HUES48 (cell line): ENCODE results near the gene GFOD1.

Experiments used
- H3K27ac ChIP-seq: one replicate; pipeline ENCODE4 v1.7.0; 2013; ENCODE audit warnings: low read depth, low read length, inconsistent platforms
- H3K27me3 ChIP-seq: 2 replicates; pipeline ENCODE4 v1.6.1; 2013; ENCODE audit warnings: mild to moderate bottlenecking, low read length; ENCODE audit not compliant: control insufficient read depth, insufficient read depth
- H3K36me3 ChIP-seq: 2 replicates; pipeline ENCODE4 v1.6.1; 2013; ENCODE audit warnings: low read length; ENCODE audit not compliant: control insufficient read depth, insufficient read depth
- H3K4me1 ChIP-seq: 2 replicates; pipeline ENCODE4 v1.6.1; 2013; ENCODE audit warnings: mild to moderate bottlenecking, low read length; ENCODE audit not compliant: control insufficient read depth, insufficient read depth
- H3K4me3 ChIP-seq: 2 replicates; pipeline ENCODE4 v1.5.1; 2013; ENCODE audit warnings: mild to moderate bottlenecking, low read depth, low read length
- H3K9ac ChIP-seq: 2 replicates; pipeline ENCODE4 v1.6.1; 2013; ENCODE audit warnings: mild to moderate bottlenecking, low read depth, low read length, moderate library complexity
- H3K9me3 ChIP-seq: 2 replicates; pipeline ENCODE4 v1.6.1; 2013; ENCODE audit warnings: low read length; ENCODE audit not compliant: control insufficient read depth, insufficient read depth

The GFOD1 gene

GRCh38 chr6:13419422-13420195 is 67.8 kb downstream of the GFOD1 start:
- Histone ChIP-seq H3K36me3 (no peaks in the 10 kb centered on the region), H3K9me3 (no peaks in the 10 kb centered on the region), H3K9ac (no peak overlapping the region), H3K4me1 (peaks cover 30% of the 10 kb centered on the region), H3K27me3 (no peaks in the 10 kb centered on the region), H3K4me3 (no peak overlapping the region), H3K27ac (no peak overlapping the region)

- Histone ChIP-seq H3K27me3 (no peaks in the 10 kb centered on the region), H3K9ac (no peak overlapping the region), H3K4me1 (peaks cover 30% of the 10 kb centered on the region), H3K9me3 (no peaks in the 10 kb centered on the region), H3K36me3 (no peaks in the 10 kb centered on the region), H3K4me3 (no peak overlapping the region), H3K27ac (no peak overlapping the region)
Measured at GRCh38 chr6:13418844-13419243, 68.6 kb downstream of the GFOD1 start.

- Histone ChIP-seq H3K9me3 (no peaks in the 10 kb centered on the region), H3K9ac (no peak overlapping the region), H3K27ac (no peak overlapping the region)
Measured at GRCh38 chr6:13417954-13418353, 69.4 kb downstream of the GFOD1 start.

GRCh38 chr6:13417431-13417830 is 70.0 kb downstream of the GFOD1 start:
- peaks cover 18% of the 10 kb centered on the region for H3K4me1 ChIP-seq
- H3K9ac ChIP-seq, result no peak overlapping the region
- H3K36me3 ChIP-seq, result no peaks in the 10 kb centered on the region
- H3K27ac ChIP-seq, result no peak overlapping the region
- no peaks in the 10 kb centered on the region for H3K9me3 ChIP-seq
- H3K27me3 ChIP-seq, result no peaks in the 10 kb centered on the region
- no peak overlapping the region for H3K4me3 ChIP-seq

More at GRCh38 chr6:13417954-13418353, 69.4 kb downstream of the GFOD1 start:
- Histone ChIP-seq H3K4me3 (no peak overlapping the region), H3K4me1 (peaks cover 22% of the 10 kb centered on the region), H3K27me3 (no peaks in the 10 kb centered on the region), H3K36me3 (no peaks in the 10 kb centered on the region)

- Histone ChIP-seq H3K27ac (no peak overlapping the region), H3K9ac (no peak overlapping the region), H3K9me3 (no peaks in the 10 kb centered on the region)
Measured at GRCh38 chr6:13415283-13415682, 72.1 kb downstream of the GFOD1 start.

GRCh38 chr6:13413900-13414555 is 73.4 kb downstream of the GFOD1 start:
- Histone ChIP-seq H3K36me3 (no peaks in the 10 kb centered on the region), H3K4me3 (no peak overlapping the region), H3K9ac (no peak overlapping the region), H3K9me3 (no peaks in the 10 kb centered on the region), H3K4me1 (peaks cover 9% of the 10 kb centered on the region), H3K27ac (no peak overlapping the region), H3K27me3 (no peaks in the 10 kb centered on the region)

More at GRCh38 chr6:13415283-13415682, 72.1 kb downstream of the GFOD1 start:
- Histone ChIP-seq H3K27me3 (no peaks in the 10 kb centered on the region), H3K36me3 (no peaks in the 10 kb centered on the region), H3K4me1 (peaks cover 9% of the 10 kb centered on the region), H3K4me3 (no peak overlapping the region)

GRCh38 chr6:13413466-13413862 is 73.9 kb downstream of the GFOD1 start:
- Histone ChIP-seq H3K27me3 (no peaks in the 10 kb centered on the region), H3K4me3 (no peak overlapping the region), H3K9me3 (no peaks in the 10 kb centered on the region), H3K9ac (no peak overlapping the region), H3K27ac (no peak overlapping the region), H3K36me3 (no peaks in the 10 kb centered on the region), H3K4me1 (peaks cover 9% of the 10 kb centered on the region)

- H3K27ac ChIP-seq, result no peak overlapping the region
- H3K9ac ChIP-seq, result no peak overlapping the region
- peaks cover 8% of the 10 kb centered on the region for H3K4me1 ChIP-seq
- H3K4me3 ChIP-seq, result no peak overlapping the region
- H3K27me3 ChIP-seq, result no peaks in the 10 kb centered on the region
- H3K36me3 ChIP-seq, result no peaks in the 10 kb centered on the region
- no peaks in the 10 kb centered on the region for H3K9me3 ChIP-seq
Measured at GRCh38 chr6:13412639-13413465, 74.5 kb downstream of the GFOD1 start.

- Histone ChIP-seq H3K9ac (no peak overlapping the region), H3K36me3 (no peaks in the 10 kb centered on the region), H3K27me3 (no peaks in the 10 kb centered on the region), H3K9me3 (no peaks in the 10 kb centered on the region), H3K4me3 (no peak overlapping the region), H3K27ac (no peak overlapping the region), H3K4me1 (peaks cover 5% of the 10 kb centered on the region; the same call in 1 of the 2 replicates)
Measured at GRCh38 chr6:13412211-13412610, 75.2 kb downstream of the GFOD1 start.

GRCh38 chr6:13411484-13411883 is 75.9 kb downstream of the GFOD1 start:
- Histone ChIP-seq H3K27ac (no peak overlapping the region), H3K9me3 (no peaks in the 10 kb centered on the region), H3K9ac (no peak overlapping the region), H3K36me3 (no peaks in the 10 kb centered on the region), H3K4me1 (peaks cover 5% of the 10 kb centered on the region; the same call in 1 of the 2 replicates), H3K27me3 (no peaks in the 10 kb centered on the region), H3K4me3 (no peak overlapping the region)
